Measurements from ENCODE around the gene TIMM44. TPM values are rescaled to one million over a fixed set of nuclear protein-coding genes. Genes with fewer than 3 reads are reported as not detected.

TIMM44 gene
- polyA plus RNA-seq, 1 of the 3 experiments (the other 2 are of a cell fraction) = 49.7 TPM

DNA sequence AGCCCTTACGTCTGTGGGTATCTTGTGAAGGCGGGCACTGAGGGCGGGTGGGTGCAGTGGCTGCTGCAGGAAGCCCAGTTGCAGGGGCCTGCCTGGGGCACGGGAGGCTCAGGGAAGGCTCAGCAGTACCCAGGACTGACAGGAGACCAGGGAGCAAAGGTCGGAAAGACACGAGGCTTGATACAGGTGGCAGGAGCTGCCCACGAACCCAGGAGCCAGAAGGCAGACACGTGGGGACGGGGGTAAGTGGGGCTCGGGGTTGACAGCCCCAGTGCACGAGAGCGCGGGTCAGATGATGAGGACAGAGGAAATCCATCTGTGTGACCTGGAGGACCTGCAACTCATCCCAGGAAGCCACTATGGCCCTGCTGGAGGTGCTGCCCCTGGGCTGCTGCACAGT, 36.7 kb upstream of the TIMM44 start:
- Histone ChIP-seq H4K20me1 (ENCODE audit: insufficient read depth) (peaks cover 47% of the 10 kb centered on the region), H3K79me2 (ENCODE audit: insufficient read depth) (peaks cover 45% of the 10 kb centered on the region), H3F3A (replicated peaks; ENCODE audit: insufficient read depth) (no peaks in the 10 kb centered on the region), H3K9me3 (no peaks in the 10 kb centered on the region), H3K27me3 (ENCODE audit: insufficient read depth) (no peaks in the 10 kb centered on the region), H3K27ac (ENCODE audit: low read depth in 2 of 2, low read length in 1 of 2) (no peak overlapping the region), H3K36me3 (replicated peaks in 1 of 2; ENCODE audit: control insufficient read depth in 1 of 2, insufficient read depth in 2 of 2, low read length in 1 of 2) (peaks cover 7 to 80% of the 10 kb centered on the region in 2 experiments), H3K4me2 (no peak overlapping the region), H3K9ac (no peak overlapping the region), H3K4me3 (ENCODE audit: low read depth in 2 of 2, low read length in 1 of 2) (no peak overlapping the region), H3K9me2 (no peaks in the 10 kb centered on the region), H3K4me1 (ENCODE audit: control insufficient read depth in 1 of 2, insufficient read depth in 2 of 2, low read depth in 1 of 2, low read length in 1 of 2) (no peaks in the 10 kb centered on the region), H2AFZ (ENCODE audit: low read depth) (no peak overlapping the region)
- DNase-seq = no peak
- WGBS (ENCODE audit: low lambda C conversion rate) = 99% methylated on average over 11 of the region's 13 CpGs
- TF ChIP-seq, protein P1, sequence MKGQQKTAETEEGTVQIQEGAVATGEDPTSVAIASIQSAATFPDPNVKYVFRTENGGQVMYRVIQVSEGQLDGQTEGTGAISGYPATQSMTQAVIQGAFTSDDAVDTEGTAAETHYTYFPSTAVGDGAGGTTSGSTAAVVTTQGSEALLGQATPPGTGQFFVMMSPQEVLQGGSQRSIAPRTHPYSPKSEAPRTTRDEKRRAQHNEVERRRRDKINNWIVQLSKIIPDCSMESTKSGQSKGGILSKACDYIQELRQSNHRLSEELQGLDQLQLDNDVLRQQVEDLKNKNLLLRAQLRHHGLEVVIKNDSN (IDR thresholded peaks at IDR 0.05; ENCODE audit: borderline replicate concordance, low read depth) = no peak
- TF ChIP-seq NRF1 (IDR thresholded peaks at IDR 0.05; ENCODE audit: low read depth, low read length) = no peak
- TF ChIP-seq RXRA (IDR thresholded peaks at IDR 0.05; ENCODE audit: borderline replicate concordance, low read depth) = no peak
- TF ChIP-seq, protein P2, sequence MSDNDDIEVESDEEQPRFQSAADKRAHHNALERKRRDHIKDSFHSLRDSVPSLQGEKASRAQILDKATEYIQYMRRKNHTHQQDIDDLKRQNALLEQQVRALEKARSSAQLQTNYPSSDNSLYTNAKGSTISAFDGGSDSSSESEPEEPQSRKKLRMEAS (IDR thresholded peaks at IDR 0.05; ENCODE audit: low read depth) = no peak
- TF ChIP-seq GATA2 (CRISPR knock-in tag; IDR thresholded peaks at IDR 0.05) = no peak
- TF ChIP-seq TAF1 (IDR thresholded peaks at IDR 0.05; ENCODE audit: borderline replicate concordance, low read depth, low read length) = no peak
- TF ChIP-seq POLR2AphosphoS5 (IDR thresholded peaks at IDR 0.05; ENCODE audit: low read depth, low read length) = no peak
- TF ChIP-seq, protein P3, sequence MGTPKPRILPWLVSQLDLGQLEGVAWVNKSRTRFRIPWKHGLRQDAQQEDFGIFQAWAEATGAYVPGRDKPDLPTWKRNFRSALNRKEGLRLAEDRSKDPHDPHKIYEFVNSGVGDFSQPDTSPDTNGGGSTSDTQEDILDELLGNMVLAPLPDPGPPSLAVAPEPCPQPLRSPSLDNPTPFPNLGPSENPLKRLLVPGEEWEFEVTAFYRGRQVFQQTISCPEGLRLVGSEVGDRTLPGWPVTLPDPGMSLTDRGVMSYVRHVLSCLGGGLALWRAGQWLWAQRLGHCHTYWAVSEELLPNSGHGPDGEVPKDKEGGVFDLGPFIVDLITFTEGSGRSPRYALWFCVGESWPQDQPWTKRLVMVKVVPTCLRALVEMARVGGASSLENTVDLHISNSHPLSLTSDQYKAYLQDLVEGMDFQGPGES (IDR thresholded peaks at IDR 0.05; ENCODE audit: low read depth, low read length) = no peak
- TF ChIP-seq, protein P4, sequence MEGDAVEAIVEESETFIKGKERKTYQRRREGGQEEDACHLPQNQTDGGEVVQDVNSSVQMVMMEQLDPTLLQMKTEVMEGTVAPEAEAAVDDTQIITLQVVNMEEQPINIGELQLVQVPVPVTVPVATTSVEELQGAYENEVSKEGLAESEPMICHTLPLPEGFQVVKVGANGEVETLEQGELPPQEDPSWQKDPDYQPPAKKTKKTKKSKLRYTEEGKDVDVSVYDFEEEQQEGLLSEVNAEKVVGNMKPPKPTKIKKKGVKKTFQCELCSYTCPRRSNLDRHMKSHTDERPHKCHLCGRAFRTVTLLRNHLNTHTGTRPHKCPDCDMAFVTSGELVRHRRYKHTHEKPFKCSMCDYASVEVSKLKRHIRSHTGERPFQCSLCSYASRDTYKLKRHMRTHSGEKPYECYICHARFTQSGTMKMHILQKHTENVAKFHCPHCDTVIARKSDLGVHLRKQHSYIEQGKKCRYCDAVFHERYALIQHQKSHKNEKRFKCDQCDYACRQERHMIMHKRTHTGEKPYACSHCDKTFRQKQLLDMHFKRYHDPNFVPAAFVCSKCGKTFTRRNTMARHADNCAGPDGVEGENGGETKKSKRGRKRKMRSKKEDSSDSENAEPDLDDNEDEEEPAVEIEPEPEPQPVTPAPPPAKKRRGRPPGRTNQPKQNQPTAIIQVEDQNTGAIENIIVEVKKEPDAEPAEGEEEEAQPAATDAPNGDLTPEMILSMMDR (IDR thresholded peaks at IDR 0.05) = no peak
- no peak for TF ChIP-seq EP300 (IDR thresholded peaks at IDR 0.05; ENCODE audit: borderline replicate concordance in 1 of 2, low read depth in 1 of 2, low read length in 1 of 2)
- no peak for TF ChIP-seq GABPA (IDR thresholded peaks at IDR 0.05; ENCODE audit: low read depth)
- TF ChIP-seq, protein P5, sequence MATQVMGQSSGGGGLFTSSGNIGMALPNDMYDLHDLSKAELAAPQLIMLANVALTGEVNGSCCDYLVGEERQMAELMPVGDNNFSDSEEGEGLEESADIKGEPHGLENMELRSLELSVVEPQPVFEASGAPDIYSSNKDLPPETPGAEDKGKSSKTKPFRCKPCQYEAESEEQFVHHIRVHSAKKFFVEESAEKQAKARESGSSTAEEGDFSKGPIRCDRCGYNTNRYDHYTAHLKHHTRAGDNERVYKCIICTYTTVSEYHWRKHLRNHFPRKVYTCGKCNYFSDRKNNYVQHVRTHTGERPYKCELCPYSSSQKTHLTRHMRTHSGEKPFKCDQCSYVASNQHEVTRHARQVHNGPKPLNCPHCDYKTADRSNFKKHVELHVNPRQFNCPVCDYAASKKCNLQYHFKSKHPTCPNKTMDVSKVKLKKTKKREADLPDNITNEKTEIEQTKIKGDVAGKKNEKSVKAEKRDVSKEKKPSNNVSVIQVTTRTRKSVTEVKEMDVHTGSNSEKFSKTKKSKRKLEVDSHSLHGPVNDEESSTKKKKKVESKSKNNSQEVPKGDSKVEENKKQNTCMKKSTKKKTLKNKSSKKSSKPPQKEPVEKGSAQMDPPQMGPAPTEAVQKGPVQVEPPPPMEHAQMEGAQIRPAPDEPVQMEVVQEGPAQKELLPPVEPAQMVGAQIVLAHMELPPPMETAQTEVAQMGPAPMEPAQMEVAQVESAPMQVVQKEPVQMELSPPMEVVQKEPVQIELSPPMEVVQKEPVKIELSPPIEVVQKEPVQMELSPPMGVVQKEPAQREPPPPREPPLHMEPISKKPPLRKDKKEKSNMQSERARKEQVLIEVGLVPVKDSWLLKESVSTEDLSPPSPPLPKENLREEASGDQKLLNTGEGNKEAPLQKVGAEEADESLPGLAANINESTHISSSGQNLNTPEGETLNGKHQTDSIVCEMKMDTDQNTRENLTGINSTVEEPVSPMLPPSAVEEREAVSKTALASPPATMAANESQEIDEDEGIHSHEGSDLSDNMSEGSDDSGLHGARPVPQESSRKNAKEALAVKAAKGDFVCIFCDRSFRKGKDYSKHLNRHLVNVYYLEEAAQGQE (IDR thresholded peaks at IDR 0.05; ENCODE audit: low read depth, low read length) = no peak
- TF ChIP-seq YY1 (IDR thresholded peaks at IDR 0.05; ENCODE audit: low read depth) = no peak
- no peak for TF ChIP-seq TEAD4 (IDR thresholded peaks at IDR 0.05; ENCODE audit: borderline replicate concordance, insufficient read depth)
- no peak for TF ChIP-seq MEF2A (IDR thresholded peaks at IDR 0.05; ENCODE audit: borderline replicate concordance, low read depth)
- TF ChIP-seq SMC3 (IDR thresholded peaks at IDR 0.05; ENCODE audit: low read depth, low read length) = no peak
- TF ChIP-seq CHD2 (IDR thresholded peaks at IDR 0.05; ENCODE audit: low read length, partially characterized antibody) = no peak
- TF ChIP-seq FOXJ3 (CRISPR knock-in tag; IDR thresholded peaks at IDR 0.05) = no peak
- TF ChIP-seq RAD21 (IDR thresholded peaks at IDR 0.05; ENCODE audit: low read length) = no peak
- no peak for TF ChIP-seq FOSL2 (IDR thresholded peaks at IDR 0.05; ENCODE audit: borderline replicate concordance, low read depth)
- POLR2A ChIA-PET = no interaction called here
- CTCF ChIA-PET = interaction anchor here (0.9 to 3.8 kb wide), 3 partner anchors 9 to 36 kb away, joined by 3 to 18 read pairs (median 6); partner anchors contain the start of gene TIMM44

All from SK-N-SH (cell line).